Skeletal muscle satellite cell (primary cell): ENCODE measurements around the gene PFDN1.

ENCODE experiments used
- H3K27me3 ChIP-seq: 2 replicates; pipeline ENCODE4 v1.7.0; 2013; ENCODE audit warnings: low read length; ENCODE audit not compliant: control insufficient read depth, insufficient read depth
- H3K36me3 ChIP-seq: 2 replicates; pipeline ENCODE4 v1.7.0; 2013; ENCODE audit warnings: mild to moderate bottlenecking, control low read depth, low read length; ENCODE audit not compliant: insufficient read depth
- H3K4me1 ChIP-seq: 2 replicates; pipeline ENCODE4 v1.7.0; 2013; ENCODE audit warnings: low read length; ENCODE audit not compliant: control insufficient read depth, insufficient read depth
- H3K4me2 ChIP-seq: 2 replicates; pipeline ENCODE4 v1.7.0; 2013; ENCODE audit warnings: mild to moderate bottlenecking, low read length
- H3K4me3 ChIP-seq: 2 replicates; pipeline ENCODE4 v1.7.0; 2013; ENCODE audit warnings: low read length
- H3K9ac ChIP-seq: 2 replicates; pipeline ENCODE4 v1.7.0; 2013; ENCODE audit warnings: mild to moderate bottlenecking, low read depth, low read length, moderate library complexity
- H3K9me3 ChIP-seq: replicated peaks from 2 replicates; pipeline ENCODE4 v1.7.0; 2013; ENCODE audit warnings: mild to moderate bottlenecking, control low read depth, low read length

PFDN1 gene

DNA sequence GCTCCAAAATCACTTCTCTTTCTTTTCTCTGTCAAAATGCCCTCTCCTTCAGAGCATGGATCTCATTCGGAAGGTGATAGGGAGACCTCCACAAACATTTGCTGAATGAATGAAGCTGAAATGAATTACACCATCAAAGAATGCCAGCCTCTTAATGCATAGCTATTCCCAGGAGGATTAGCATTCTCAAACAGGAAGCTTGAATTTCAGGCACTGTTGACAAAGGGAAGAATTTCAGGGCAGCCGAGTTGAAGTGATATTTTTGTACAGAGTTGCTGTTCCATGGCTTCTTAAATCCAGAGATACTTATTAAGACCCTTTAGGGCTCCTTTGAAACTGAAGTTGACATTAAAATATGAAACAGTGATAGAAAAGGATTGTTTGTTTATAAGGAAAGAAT is 24.7 kb upstream of the PFDN1 start:
- Histone ChIP-seq H3K4me3 (no peak overlapping the region), H3K4me2 (peak overlapping the region; percentile 10), H3K27me3 (no peaks in the 10 kb centered on the region), H3K9ac (peak overlapping the region; percentile 4), H3K36me3 (peaks cover 9% of the 10 kb centered on the region), H3K4me1 (peaks cover 39% of the 10 kb centered on the region), H3K9me3 (no peaks in the 10 kb centered on the region)

- Histone ChIP-seq H3K27me3 (no peaks in the 10 kb centered on the region), H3K4me3 (no peak overlapping the region), H3K9ac (peak overlapping the region; percentile 85), H3K36me3 (no peaks in the 10 kb centered on the region), H3K4me1 (peaks cover 50% of the 10 kb centered on the region), H3K9me3 (no peaks in the 10 kb centered on the region), H3K4me2 (peak overlapping the region; percentile 75)
Observed at GRCh38 chr5:140325486-140325885, 22.6 kb upstream of the PFDN1 start.

DNA sequence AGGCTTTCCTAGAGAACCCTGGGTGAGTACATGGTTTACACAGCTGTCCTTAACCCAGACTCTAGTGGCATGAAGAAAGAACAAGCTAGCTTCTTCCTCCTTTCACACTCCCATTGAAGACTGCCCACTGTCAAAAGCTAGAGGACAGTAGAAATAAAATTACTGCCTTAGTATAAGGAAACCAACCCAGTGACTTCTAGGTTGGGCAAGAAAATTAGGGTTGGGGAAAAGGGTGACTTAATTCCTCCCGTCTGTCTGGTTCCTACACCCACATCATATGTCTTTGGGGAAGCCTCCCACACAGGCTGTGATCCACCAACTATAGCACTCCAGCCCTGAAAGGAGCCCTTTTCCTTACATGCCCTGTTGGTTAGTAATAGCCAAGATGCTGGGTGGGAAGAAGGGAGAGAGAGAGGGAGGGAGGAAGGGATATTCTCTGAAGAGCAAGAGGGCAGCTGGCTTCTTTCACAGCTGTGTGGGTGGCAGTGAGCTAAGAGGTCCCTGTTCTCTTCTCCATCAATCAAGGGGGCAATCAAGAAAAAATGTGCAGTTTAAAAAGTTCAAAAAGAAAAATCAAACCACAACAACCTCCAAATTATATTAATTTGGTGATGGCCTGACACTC is 21.8 kb upstream of the PFDN1 start:
- no peaks in the 10 kb centered on the region for H3K9me3 ChIP-seq
- H3K4me2 ChIP-seq = peak overlapping the region; percentile 75
- H3K36me3 ChIP-seq = no peaks in the 10 kb centered on the region
- H3K4me1 ChIP-seq = peaks cover 50% of the 10 kb centered on the region
- peak overlapping the region; percentile 17 for H3K4me3 ChIP-seq
- no peaks in the 10 kb centered on the region for H3K27me3 ChIP-seq
- H3K9ac ChIP-seq = peak overlapping the region; percentile 85

GRCh38 chr5:140324041-140324600 is 21.2 kb upstream of the PFDN1 start:
- no peaks in the 10 kb centered on the region for H3K27me3 ChIP-seq
- peak overlapping the region; percentile 75 for H3K4me2 ChIP-seq
- H3K9ac ChIP-seq = peak overlapping the region; percentile 85
- peak overlapping the region; percentile 1 for H3K4me3 ChIP-seq
- peaks cover 50% of the 10 kb centered on the region for H3K4me1 ChIP-seq
- H3K9me3 ChIP-seq = no peaks in the 10 kb centered on the region
- H3K36me3 ChIP-seq = no peaks in the 10 kb centered on the region

DNA sequence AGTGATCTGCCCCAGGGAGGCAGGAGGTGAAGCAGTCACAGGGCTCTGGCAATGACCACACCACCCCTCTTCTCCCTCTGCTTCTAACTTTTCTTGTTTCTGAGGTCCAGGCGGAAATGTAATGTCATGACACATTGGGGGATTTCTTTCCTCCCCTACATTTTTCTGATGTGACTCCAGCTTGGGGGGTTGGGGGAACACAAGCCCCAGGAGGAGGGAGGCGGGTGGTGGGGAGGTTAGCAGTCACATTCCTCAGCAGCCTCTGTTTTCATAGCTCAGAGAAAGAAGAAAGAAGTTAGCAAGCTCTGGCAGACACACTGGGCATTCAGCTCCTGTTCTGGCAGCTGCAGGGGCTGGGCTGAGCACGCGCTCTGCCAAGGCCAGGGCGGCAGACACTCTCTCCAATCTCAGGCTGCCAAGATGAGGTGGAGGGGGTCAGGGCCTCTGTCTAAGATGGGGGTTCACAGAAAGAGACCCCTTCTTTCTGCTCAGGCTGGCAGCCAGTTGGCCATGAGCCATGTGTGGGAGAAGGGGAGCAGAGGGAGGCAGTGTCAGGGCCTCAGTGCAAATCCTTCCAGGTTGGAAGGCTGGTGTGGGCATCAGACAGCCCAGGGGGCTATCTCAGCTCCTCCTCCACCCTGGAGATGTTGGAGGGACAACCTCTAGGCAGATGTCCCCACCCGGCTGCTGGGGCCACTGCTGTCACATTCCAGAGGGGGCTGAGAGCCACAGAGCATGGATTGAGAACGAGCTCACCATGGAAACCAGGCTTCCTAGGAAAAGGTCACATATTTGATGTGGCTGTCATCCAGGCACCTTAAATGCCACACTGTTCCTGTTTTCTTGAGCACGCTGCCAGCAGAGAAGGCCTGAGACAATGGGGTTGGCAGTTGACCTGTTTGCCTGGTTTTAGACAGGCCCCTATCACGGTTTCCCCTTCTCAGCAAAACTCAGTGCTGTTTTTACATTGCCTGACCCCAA is 20.1 kb upstream of the PFDN1 start:
- Histone ChIP-seq H3K27me3 (no peaks in the 10 kb centered on the region), H3K4me3 (peak overlapping the region; percentile 52), H3K9ac (peak overlapping the region; percentile 85), H3K9me3 (no peaks in the 10 kb centered on the region), H3K4me1 (peaks cover 51% of the 10 kb centered on the region), H3K4me2 (peak overlapping the region; percentile 75), H3K36me3 (no peaks in the 10 kb centered on the region)

GRCh38 chr5:140321796-140322195 is 18.9 kb upstream of the PFDN1 start:
- Histone ChIP-seq H3K9ac (peak overlapping the region; percentile 67), H3K4me1 (peaks cover 48% of the 10 kb centered on the region), H3K4me3 (no peak overlapping the region), H3K27me3 (no peaks in the 10 kb centered on the region), H3K9me3 (no peaks in the 10 kb centered on the region), H3K4me2 (peak overlapping the region; percentile 34), H3K36me3 (no peaks in the 10 kb centered on the region)

GRCh38 chr5:140319833-140320232 is 16.9 kb upstream of the PFDN1 start:
- peaks cover 40% of the 10 kb centered on the region for H3K4me1 ChIP-seq
- H3K9ac ChIP-seq = no peak overlapping the region
- no peak overlapping the region for H3K4me2 ChIP-seq
- no peaks in the 10 kb centered on the region for H3K9me3 ChIP-seq
- H3K4me3 ChIP-seq = no peak overlapping the region
- no peaks in the 10 kb centered on the region for H3K27me3 ChIP-seq
- no peaks in the 10 kb centered on the region for H3K36me3 ChIP-seq

GRCh38 chr5:140318792-140319191 is 15.9 kb upstream of the PFDN1 start:
- no peak overlapping the region for H3K4me2 ChIP-seq
- H3K9ac ChIP-seq = no peak overlapping the region
- peaks cover 32% of the 10 kb centered on the region for H3K4me1 ChIP-seq
- no peaks in the 10 kb centered on the region for H3K36me3 ChIP-seq
- no peak overlapping the region for H3K4me3 ChIP-seq
- no peaks in the 10 kb centered on the region for H3K27me3 ChIP-seq
- H3K9me3 ChIP-seq = no peaks in the 10 kb centered on the region

- Histone ChIP-seq H3K4me1 (peaks cover 32% of the 10 kb centered on the region), H3K36me3 (no peaks in the 10 kb centered on the region), H3K4me3 (peak overlapping the region; percentile 18), H3K27me3 (no peaks in the 10 kb centered on the region), H3K9me3 (no peaks in the 10 kb centered on the region), H3K4me2 (peak overlapping the region; percentile 35), H3K9ac (peak overlapping the region; percentile 28)
Observed at GRCh38 chr5:140317859-140318258, 15.0 kb upstream of the PFDN1 start.

DNA sequence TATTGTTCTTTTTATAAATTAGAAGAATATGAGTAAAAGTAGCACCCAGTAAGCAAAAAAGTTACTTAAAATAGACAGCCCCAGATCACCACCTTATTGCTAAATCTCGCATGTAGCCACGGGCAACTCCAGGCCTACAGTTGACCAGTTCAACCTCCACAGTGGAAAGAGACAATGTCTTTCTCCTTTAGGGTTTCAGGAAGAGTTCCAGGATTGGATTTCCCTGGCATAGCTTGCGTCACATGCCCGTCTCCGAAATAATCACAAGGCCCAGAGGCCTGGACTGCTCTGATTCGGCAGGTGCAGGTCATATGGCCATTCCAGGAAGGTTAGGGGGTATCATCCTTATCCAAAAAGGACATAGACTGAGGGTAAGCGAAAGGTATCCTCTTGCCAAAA is 9.9 kb upstream of the PFDN1 start:
- Histone ChIP-seq H3K9ac (peak overlapping the region; percentile 73), H3K4me3 (no peak overlapping the region), H3K4me1 (peaks cover 41% of the 10 kb centered on the region), H3K27me3 (no peaks in the 10 kb centered on the region), H3K4me2 (peak overlapping the region; percentile 51), H3K9me3 (no peaks in the 10 kb centered on the region), H3K36me3 (no peaks in the 10 kb centered on the region)

DNA sequence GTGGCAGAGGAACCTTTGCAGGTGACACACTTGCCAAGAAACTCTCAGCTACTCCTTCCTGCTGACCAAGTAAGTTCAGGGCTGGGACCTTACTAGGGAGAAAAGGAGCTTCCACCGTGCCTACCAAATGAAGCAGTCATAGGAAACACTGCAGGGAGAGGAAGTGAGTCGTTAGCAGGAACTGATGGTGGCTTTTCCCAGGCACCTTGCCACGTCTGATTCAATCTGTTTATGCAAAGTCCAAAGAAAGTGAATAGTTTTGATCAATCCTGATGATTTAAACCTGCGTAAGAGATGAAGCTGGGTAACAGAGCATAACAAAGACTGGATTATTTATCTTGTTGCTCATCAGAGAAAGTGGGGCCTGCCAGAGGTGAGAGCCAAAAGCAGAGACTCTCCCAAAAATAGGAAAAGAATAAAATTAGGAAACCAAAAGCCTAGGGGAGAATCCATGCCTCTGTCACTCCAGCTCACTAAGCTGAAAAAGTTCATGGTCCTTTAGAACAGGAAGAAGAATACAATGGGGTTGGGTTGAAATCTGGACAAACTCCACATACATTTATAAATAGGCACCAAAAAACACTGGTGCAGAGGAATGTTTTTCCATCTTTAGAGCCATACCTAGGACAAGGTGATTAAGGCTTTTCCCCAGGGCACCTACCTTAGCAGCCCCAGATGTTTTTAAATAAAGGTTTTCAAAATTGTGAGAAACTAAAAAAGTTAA is 9.3 kb upstream of the PFDN1 start:
- Histone ChIP-seq H3K4me3 (peak overlapping the region; percentile 17), H3K4me1 (peaks cover 37% of the 10 kb centered on the region), H3K27me3 (no peaks in the 10 kb centered on the region), H3K9me3 (no peaks in the 10 kb centered on the region), H3K36me3 (no peaks in the 10 kb centered on the region), H3K9ac (peak overlapping the region; percentile 73), H3K4me2 (peak overlapping the region; percentile 51)
